SK-N-SH (cell line): ENCODE results near the gene CACNA2D3. TPM values are rescaled to one million over a fixed set of nuclear protein-coding genes. Genes with fewer than 3 reads are reported as not detected.

ENCODE experiments used
- CTCF ChIA-PET: fragments of 300-600, 350-600 bp; formaldehyde crosslinking; extraction: SDS; loops from one replicate; lab custom pipeline; 2021; lab: Yijun Ruan, JAX
- POLR2A ChIA-PET: fragments of 350-600 bp; sonication (Branson Sonifier 250); formaldehyde crosslinking; extraction: SDS; loops from one replicate; lab custom pipeline; 2020; ENCODE audit warnings: antibody characterized with exemption, inconsistent platforms; lab: Yijun Ruan, JAX
- DNase-seq: peaks from one replicate; pipeline ENCODE4 v3.0.0; 2012
- H2AFZ ChIP-seq: fragments of 200-600 bp; sonication (generic); 2 replicates; pipeline ENCODE4 v1.8.1; 2016; ENCODE audit warnings: antibody characterized with exemption, mild to moderate bottlenecking, low read depth
- H3F3A ChIP-seq: fragments of 200-600 bp; sonication (generic); replicated peaks from 2 replicates; pipeline ENCODE3; 2016; ENCODE audit warnings: antibody characterized with exemption, mild to moderate bottlenecking; ENCODE audit not compliant: insufficient read depth
- H3K27ac ChIP-seq, 2 experiments: fragments of 200-500 bp in 1 of 2; fragments of 200-600 bp in 1 of 2; sonication (Bioruptor generic) in 1 of 2; sonication (generic), shearing (Covaris generic) in 1 of 2; 2 replicates each; pipeline versions ENCODE4 v1.5.1 to v1.6.1; 2014 to 2016; ENCODE audit warnings: low read depth in 2 of 2, inconsistent platforms in 1 of 2, low read length in 1 of 2, mild to moderate bottlenecking in 1 of 2, mixed read lengths in 1 of 2
- H3K27me3 ChIP-seq: fragments of 200-600 bp; sonication (generic), shearing (Covaris generic); 2 replicates; pipeline ENCODE4 v1.6.1; 2016; ENCODE audit warnings: mixed run types; ENCODE audit not compliant: insufficient read depth
- H3K36me3 ChIP-seq, 2 experiments: fragments of 200-500 bp in 1 of 2; fragments of 200-600 bp in 1 of 2; sonication (Bioruptor generic) in 1 of 2; sonication (generic) in 1 of 2; replicated peaks in 1 of 2; 2 replicates each; pipeline versions ENCODE3 to v1.5.1; 2014 to 2016; ENCODE audit warnings: low read length in 1 of 2, mild to moderate bottlenecking in 1 of 2; ENCODE audit not compliant: insufficient read depth in 2 of 2, control insufficient read depth in 1 of 2
- H3K4me1 ChIP-seq, 2 experiments: fragments of 200-500 bp in 1 of 2; fragments of 200-600 bp in 1 of 2; sonication (Bioruptor generic) in 1 of 2; sonication (generic), shearing (Covaris generic) in 1 of 2; 2 replicates each; pipeline versions ENCODE4 v1.5.1 to v1.6.1; 2014 to 2016; ENCODE audit warnings: low read depth in 1 of 2, low read length in 1 of 2, mixed run types in 1 of 2; ENCODE audit not compliant: insufficient read depth in 2 of 2, control insufficient read depth in 1 of 2
- H3K4me2 ChIP-seq: fragments of 200-600 bp; sonication (generic), shearing (Covaris generic); 2 replicates; pipeline ENCODE4 v1.6.1; 2017; ENCODE audit warnings: mixed run types
- H3K4me3 ChIP-seq, 2 experiments: fragments of 200-500 bp in 1 of 2; fragments of 200-600 bp in 1 of 2; sonication (Bioruptor generic) in 1 of 2; sonication (generic), shearing (Covaris generic) in 1 of 2; 2 replicates each; pipeline versions ENCODE4 v1.5.1 to v1.8.1; 2014 to 2016; ENCODE audit warnings: low read depth in 2 of 2, inconsistent platforms in 1 of 2, low read length in 1 of 2, mild to moderate bottlenecking in 1 of 2, mixed read lengths in 1 of 2, moderate library complexity in 1 of 2
- H3K79me2 ChIP-seq: fragments of 200-600 bp; sonication (generic); 2 replicates; pipeline ENCODE4 v1.8.1; 2017; ENCODE audit warnings: mild to moderate bottlenecking; ENCODE audit not compliant: insufficient read depth
- H3K9ac ChIP-seq: fragments of 200-600 bp; sonication (generic); 2 replicates; pipeline ENCODE4 v1.6.1; 2017; ENCODE audit warnings: mixed run types
- H3K9me2 ChIP-seq: fragments of 200-600 bp; sonication (generic); 2 replicates; pipeline ENCODE4 v1.6.1; 2017; ENCODE audit warnings: mixed run types
- H3K9me3 ChIP-seq: fragments of 200-600 bp; sonication (generic); 2 replicates; pipeline ENCODE4 v1.6.1; 2017; ENCODE audit warnings: mixed run types, mild to moderate bottlenecking, moderate library complexity
- H4K20me1 ChIP-seq: fragments of 200-600 bp; sonication (generic); 2 replicates; pipeline ENCODE4 v1.6.1; 2017; ENCODE audit warnings: mild to moderate bottlenecking, mixed run types; ENCODE audit not compliant: insufficient read depth
- ELF1 ChIP-seq: IDR thresholded peaks from 2 replicates; pipeline ENCODE4 v1.4.0; 2012
- EP300 ChIP-seq, 2 experiments: IDR thresholded peaks; 2 replicates each; pipeline versions ENCODE4 v1.4.0 to v1.6.1; 2012; ENCODE audit warnings: borderline replicate concordance in 1 of 2, low read depth in 1 of 2, low read length in 1 of 2
- EZH2phosphoT487 ChIP-seq: fragments of 200-600 bp; sonication (generic); IDR thresholded peaks from 2 replicates; pipeline ENCODE4 v1.6.1; 2017; ENCODE audit warnings: low read depth, mixed run types, mild to moderate bottlenecking, antibody characterized with exemption, moderate library complexity, borderline replicate concordance
- FOXJ3 ChIP-seq: sonication (generic); formaldehyde crosslinking; IDR thresholded peaks from 2 replicates; pipeline ENCODE4 v1.5.1; 2020; ENCODE audit warnings: mild to moderate bottlenecking, missing genetic modification reagents
- GABPA ChIP-seq: IDR thresholded peaks from 2 replicates; pipeline ENCODE4 v1.4.0; 2012; ENCODE audit warnings: low read depth, mild to moderate bottlenecking
- GATA2 ChIP-seq: sonication (generic); formaldehyde crosslinking; IDR thresholded peaks from 2 replicates; pipeline ENCODE4 v1.5.0; 2020; ENCODE audit warnings: mild to moderate bottlenecking, missing genetic modification reagents
- JUND ChIP-seq: IDR thresholded peaks from 2 replicates; pipeline ENCODE4 v1.4.0; 2012
- MEF2A ChIP-seq: IDR thresholded peaks from 2 replicates; pipeline ENCODE4 v1.4.0; 2012; ENCODE audit warnings: low read depth, borderline replicate concordance
- MXI1 ChIP-seq: IDR thresholded peaks from 2 replicates; pipeline ENCODE4 v1.6.1; 2012; ENCODE audit warnings: mild to moderate bottlenecking, low read depth, low read length, improper control_type of control experiment
- NFIC ChIP-seq: IDR thresholded peaks from 2 replicates; pipeline ENCODE4 v1.4.0; 2012; ENCODE audit warnings: borderline replicate concordance
- NRF1 ChIP-seq: IDR thresholded peaks from 2 replicates; pipeline ENCODE4 v1.6.1; 2012; ENCODE audit warnings: low read depth, mild to moderate bottlenecking, low read length
- RFX5 ChIP-seq: IDR thresholded peaks from 2 replicates; pipeline ENCODE4 v1.6.1; 2012; ENCODE audit warnings: mild to moderate bottlenecking, improper control_type of control experiment, low read length
- SIN3A ChIP-seq: IDR thresholded peaks from 2 replicates; pipeline ENCODE4 v1.6.1; 2012; ENCODE audit warnings: low read depth, mild to moderate bottlenecking, low read length, moderate library complexity, borderline replicate concordance
- TCF12 ChIP-seq: IDR thresholded peaks from 2 replicates; pipeline ENCODE4 v1.4.0; 2012
- TEAD4 ChIP-seq: IDR thresholded peaks from 2 replicates; pipeline ENCODE4 v1.4.0; 2012; ENCODE audit warnings: mild to moderate bottlenecking, borderline replicate concordance; ENCODE audit not compliant: insufficient read depth
- YY1 ChIP-seq: IDR thresholded peaks from 2 replicates; pipeline ENCODE4 v1.4.0; 2012; ENCODE audit warnings: low read depth, mild to moderate bottlenecking
- WGBS: methylation state at CpG from one replicate; pipeline ENCODE4 v1.1.6; 2017; ENCODE audit warnings: low lambda C conversion rate; 5-methylcytosine and 5-hydroxymethylcytosine counted together
- polyA plus RNA-seq, 3 experiments: library from polyadenylated mRNA; depleted of rRNA; stranded (reverse); fragments of >200 nt; gene quantifications; 2 replicates each; pipeline ENCODE4 v1.2.3, GENCODE V29; 2012
- TF ChIP-seq, protein P1 (sequence below): fragments of 200-600 bp; sonication (generic); IDR thresholded peaks from 2 replicates; pipeline ENCODE4 v1.6.1; 2017; ENCODE audit warnings: antibody characterized with exemption, mild to moderate bottlenecking, moderate library complexity
- TF ChIP-seq, protein P2 (sequence below): IDR thresholded peaks from 2 replicates; pipeline ENCODE4; 2012

CACNA2D3 gene
- polyA plus RNA-seq, 1 of the 3 experiments (the other 2 are of a cell fraction): 0.15 TPM

DNA sequence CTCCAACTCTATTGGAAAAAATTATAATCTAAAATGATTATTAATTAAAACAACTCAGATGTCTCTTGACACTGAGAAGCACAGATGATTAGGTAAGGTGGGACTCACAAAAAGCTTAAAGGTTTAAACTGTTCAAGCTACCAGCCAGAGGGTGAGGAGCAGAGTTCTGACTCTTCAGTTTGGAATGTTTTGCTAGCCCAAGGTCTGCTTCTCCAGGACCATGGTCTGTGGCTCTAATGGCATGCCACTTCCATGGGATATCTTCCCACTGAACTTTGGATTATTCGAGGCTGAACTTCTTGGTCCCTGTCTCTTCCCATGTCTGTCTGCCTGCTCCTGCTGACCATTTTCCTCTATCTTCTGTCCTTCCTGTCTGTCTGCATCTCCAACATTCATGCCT is 49.2 kb downstream of the CACNA2D3 start:
- no peak overlapping the region for H3K9ac ChIP-seq
- no peaks in the 10 kb centered on the region for H3K4me1 ChIP-seq
- H3K36me3 ChIP-seq: no peaks in the 10 kb centered on the region
- no peaks in the 10 kb centered on the region for H3K27me3 ChIP-seq
- no peaks in the 10 kb centered on the region for H3K79me2 ChIP-seq
- H3K4me2 ChIP-seq: no peak overlapping the region
- no peaks in the 10 kb centered on the region for H3K9me2 ChIP-seq
- H3K4me3 ChIP-seq: no peak overlapping the region
- WGBS: 13% methylated on average over 1 of the region's 1 CpG
- H3K9me3 ChIP-seq: no peaks in the 10 kb centered on the region
- H3K27ac ChIP-seq: no peak overlapping the region
- CTCF ChIA-PET: interaction anchor here (1.0 kb wide), 1 partner anchor 20 kb away, joined by 4 read pairs; no protein-coding TSS in a partner anchor
- H3F3A ChIP-seq: no peaks in the 10 kb centered on the region
- H4K20me1 ChIP-seq: no peaks in the 10 kb centered on the region
- no peak overlapping the region for H2AFZ ChIP-seq
- no peak for TF ChIP-seq TEAD4
- TF ChIP-seq GABPA: no peak
- TF ChIP-seq NFIC: no peak
- TF ChIP-seq FOXJ3 (CRISPR knock-in tag): no peak
- TF ChIP-seq SIN3A: no peak
- TF ChIP-seq, protein P1, sequence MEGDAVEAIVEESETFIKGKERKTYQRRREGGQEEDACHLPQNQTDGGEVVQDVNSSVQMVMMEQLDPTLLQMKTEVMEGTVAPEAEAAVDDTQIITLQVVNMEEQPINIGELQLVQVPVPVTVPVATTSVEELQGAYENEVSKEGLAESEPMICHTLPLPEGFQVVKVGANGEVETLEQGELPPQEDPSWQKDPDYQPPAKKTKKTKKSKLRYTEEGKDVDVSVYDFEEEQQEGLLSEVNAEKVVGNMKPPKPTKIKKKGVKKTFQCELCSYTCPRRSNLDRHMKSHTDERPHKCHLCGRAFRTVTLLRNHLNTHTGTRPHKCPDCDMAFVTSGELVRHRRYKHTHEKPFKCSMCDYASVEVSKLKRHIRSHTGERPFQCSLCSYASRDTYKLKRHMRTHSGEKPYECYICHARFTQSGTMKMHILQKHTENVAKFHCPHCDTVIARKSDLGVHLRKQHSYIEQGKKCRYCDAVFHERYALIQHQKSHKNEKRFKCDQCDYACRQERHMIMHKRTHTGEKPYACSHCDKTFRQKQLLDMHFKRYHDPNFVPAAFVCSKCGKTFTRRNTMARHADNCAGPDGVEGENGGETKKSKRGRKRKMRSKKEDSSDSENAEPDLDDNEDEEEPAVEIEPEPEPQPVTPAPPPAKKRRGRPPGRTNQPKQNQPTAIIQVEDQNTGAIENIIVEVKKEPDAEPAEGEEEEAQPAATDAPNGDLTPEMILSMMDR: no peak
- no peak for TF ChIP-seq TCF12
- no peak for TF ChIP-seq MXI1
- TF ChIP-seq JUND: no peak
- TF ChIP-seq, all 33 proteins: peak for 0
- POLR2A ChIA-PET: no interaction called here
- DNase-seq: no peak

DNA sequence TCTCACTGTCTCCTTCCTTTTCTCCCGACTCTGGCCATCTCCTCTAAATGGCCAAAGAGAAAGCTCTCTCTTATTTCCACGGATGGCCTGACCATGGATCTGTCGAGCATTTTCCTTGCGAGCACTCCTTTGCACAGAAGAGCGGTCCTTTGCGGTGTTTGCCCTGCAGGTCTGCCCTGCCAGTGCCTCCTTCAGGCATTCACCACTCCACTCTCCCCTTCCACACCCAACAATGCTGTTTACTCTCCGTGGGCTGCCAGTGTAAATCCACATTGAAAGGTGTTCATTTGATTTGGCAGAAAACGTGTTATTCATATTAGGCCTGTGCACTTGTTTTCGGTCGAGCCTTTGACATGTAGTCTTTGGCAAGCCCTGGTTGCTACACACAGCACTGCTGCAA is 49.6 kb downstream of the CACNA2D3 start:
- POLR2A ChIA-PET: no interaction called here
- H3K4me2 ChIP-seq: no peak overlapping the region
- WGBS: 34% methylated on average over 10 of the region's 10 CpGs
- no peak for TF ChIP-seq YY1
- TF ChIP-seq, protein P1: no peak
- TF ChIP-seq NRF1: no peak
- TF ChIP-seq FOXJ3 (CRISPR knock-in tag): no peak
- TF ChIP-seq GATA2 (CRISPR knock-in tag): no peak
- TF ChIP-seq SIN3A: no peak
- no peak for TF ChIP-seq RFX5
- no peak for TF ChIP-seq EP300 (IDR thresholded peaks at IDR 0.05; ENCODE audit: borderline replicate concordance in 1 of 2, low read depth in 1 of 2, low read length in 1 of 2)
- TF ChIP-seq, protein P2, sequence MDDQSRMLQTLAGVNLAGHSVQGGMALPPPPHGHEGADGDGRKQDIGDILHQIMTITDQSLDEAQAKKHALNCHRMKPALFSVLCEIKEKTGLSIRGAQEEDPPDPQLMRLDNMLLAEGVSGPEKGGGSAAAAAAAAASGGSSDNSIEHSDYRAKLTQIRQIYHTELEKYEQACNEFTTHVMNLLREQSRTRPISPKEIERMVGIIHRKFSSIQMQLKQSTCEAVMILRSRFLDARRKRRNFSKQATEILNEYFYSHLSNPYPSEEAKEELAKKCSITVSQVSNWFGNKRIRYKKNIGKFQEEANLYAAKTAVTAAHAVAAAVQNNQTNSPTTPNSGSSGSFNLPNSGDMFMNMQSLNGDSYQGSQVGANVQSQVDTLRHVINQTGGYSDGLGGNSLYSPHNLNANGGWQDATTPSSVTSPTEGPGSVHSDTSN: no peak
- no peak for TF ChIP-seq MEF2A
- no peak for TF ChIP-seq ELF1
- TF ChIP-seq TCF12: no peak
- TF ChIP-seq EZH2phosphoT487: no peak
- TF ChIP-seq, all 33 proteins: peak for 0
- Histone ChIP-seq H3K9me2 (no peaks in the 10 kb centered on the region), H3K4me3 (no peak overlapping the region), H3K9me3 (no peaks in the 10 kb centered on the region), H3K79me2 (no peaks in the 10 kb centered on the region), H3F3A (no peaks in the 10 kb centered on the region), H3K9ac (no peak overlapping the region), H4K20me1 (no peaks in the 10 kb centered on the region), H3K4me1 (no peaks in the 10 kb centered on the region), H3K36me3 (no peaks in the 10 kb centered on the region), H3K27me3 (no peaks in the 10 kb centered on the region), H3K27ac (no peak overlapping the region), H2AFZ (no peak overlapping the region)
- CTCF ChIA-PET: interaction anchor here (1.0 kb wide), 1 partner anchor 20 kb away, joined by 4 read pairs; no protein-coding TSS in a partner anchor
- no peak for DNase-seq
